Fibroblast of lung (primary cell): ENCODE data around the gene SIRPD.

Experiments used
- EZH2 ChIP-seq: IDR thresholded peaks from 2 replicates; pipeline ENCODE4 v1.5.1; 2012; ENCODE audit warnings: low read length, control low read depth, mild to moderate bottlenecking; ENCODE audit errors: missing control alignments
- TF ChIP-seq, protein P1 (sequence below), 2 donors: IDR thresholded peaks in 1 of 2; conservative IDR thresholded peaks in 1 of 2; 1 replicate in 1 of 2; 2 replicates in 1 of 2; pipeline ENCODE4 v1.5.1; 2011 to 2012; ENCODE audit warnings: low read length in 2 of 2, control low read depth in 1 of 2, inconsistent platforms in 1 of 2, low read depth in 1 of 2, mild to moderate bottlenecking in 1 of 2

DNA sequence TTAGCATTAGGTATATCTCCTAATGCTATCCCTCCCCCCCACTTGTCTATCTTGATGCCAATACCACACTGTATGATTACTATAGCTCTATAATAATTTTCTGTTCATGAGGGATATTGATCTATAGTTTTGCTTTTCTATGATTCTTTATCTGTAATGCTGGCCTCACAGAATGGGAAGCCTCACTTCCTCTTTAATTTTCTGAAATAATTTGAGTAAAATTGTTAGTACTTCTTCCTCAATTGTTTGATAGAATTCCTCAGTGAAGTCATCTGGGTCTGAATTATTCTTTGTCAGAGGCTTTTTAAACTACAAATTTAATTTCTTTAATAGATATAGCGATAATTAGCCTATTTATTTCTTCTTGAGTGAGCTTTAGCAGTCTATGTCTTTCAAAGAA is 31.2 kb downstream of the SIRPD start:
- TF ChIP-seq, protein P1, sequence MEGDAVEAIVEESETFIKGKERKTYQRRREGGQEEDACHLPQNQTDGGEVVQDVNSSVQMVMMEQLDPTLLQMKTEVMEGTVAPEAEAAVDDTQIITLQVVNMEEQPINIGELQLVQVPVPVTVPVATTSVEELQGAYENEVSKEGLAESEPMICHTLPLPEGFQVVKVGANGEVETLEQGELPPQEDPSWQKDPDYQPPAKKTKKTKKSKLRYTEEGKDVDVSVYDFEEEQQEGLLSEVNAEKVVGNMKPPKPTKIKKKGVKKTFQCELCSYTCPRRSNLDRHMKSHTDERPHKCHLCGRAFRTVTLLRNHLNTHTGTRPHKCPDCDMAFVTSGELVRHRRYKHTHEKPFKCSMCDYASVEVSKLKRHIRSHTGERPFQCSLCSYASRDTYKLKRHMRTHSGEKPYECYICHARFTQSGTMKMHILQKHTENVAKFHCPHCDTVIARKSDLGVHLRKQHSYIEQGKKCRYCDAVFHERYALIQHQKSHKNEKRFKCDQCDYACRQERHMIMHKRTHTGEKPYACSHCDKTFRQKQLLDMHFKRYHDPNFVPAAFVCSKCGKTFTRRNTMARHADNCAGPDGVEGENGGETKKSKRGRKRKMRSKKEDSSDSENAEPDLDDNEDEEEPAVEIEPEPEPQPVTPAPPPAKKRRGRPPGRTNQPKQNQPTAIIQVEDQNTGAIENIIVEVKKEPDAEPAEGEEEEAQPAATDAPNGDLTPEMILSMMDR (conservative IDR thresholded peaks at IDR 0.05 in 1 of 2, IDR thresholded peaks at IDR 0.05 in 1 of 2; ENCODE audit: low read depth in 1 of 2, low read length in 2 of 2), result no peak
- no peak for TF ChIP-seq EZH2
